ENCODE results near the gene TIMM22. TPM values are rescaled to one million over a fixed set of nuclear protein-coding genes. Genes with fewer than 3 reads are reported as not detected.

Gene TIMM22
- total and polyA plus RNA-seq, 2 of the 13 experiments (the other 11 are each of a cell fraction or from before 2014, with no cell fraction given) = 6.2 to 15.5 TPM

DNA sequence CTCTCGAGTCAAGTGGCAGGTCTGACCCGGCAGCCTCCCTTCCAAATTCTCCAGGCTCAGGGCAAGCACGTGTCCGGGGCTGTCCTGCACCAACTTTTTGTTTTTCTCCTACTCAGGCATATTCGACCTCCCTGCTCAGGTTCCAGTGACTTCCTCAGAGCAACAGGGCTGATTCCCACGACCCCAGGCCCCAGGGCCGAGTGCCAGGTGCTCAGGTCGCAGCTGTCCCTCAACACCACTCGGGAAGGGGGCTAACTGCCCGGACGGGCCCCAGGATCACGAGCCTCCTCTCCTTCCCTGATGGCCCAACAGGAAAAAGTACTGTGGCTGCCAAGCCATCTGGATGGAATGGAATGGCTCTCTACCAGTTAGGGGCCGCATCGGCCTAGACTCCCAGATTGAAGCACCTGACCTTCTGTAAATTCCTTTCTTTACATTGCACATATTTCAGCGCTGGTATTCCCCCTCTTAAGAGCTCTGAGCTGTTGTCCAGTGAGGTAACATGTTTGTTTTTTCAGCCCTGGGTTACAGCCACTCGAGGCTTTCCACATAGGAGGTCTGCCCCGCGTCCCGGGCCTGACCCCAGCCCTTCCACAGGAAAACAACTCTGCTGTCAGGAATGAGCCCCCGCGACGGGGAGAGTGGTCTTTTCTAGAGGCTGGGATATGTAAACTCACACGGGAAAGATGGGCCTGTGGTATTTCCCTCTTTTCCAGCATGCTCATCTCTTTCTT, 42.3 kb upstream of the TIMM22 start (continued):
- TF ChIP-seq JUNB (CRISPR knock-in tag; IDR thresholded peaks at IDR 0.05; ENCODE audit: borderline replicate concordance) (no peak), KDM5B (CRISPR knock-in tag; IDR thresholded peaks at IDR 0.05; ENCODE audit: borderline replicate concordance) (0 out of 2 replicates have a peak, but pooled peaks have one; percentile 46), THAP7 (CRISPR knock-in tag; IDR thresholded peaks at IDR 0.05) (no peak), NCOA2 (CRISPR knock-in tag; IDR thresholded peaks at IDR 0.05) (peak; percentile 72), SUZ12 (IDR thresholded peaks at IDR 0.05; ENCODE audit: low read depth, low read length) (no peak), ZNF34 (CRISPR knock-in tag; IDR thresholded peaks at IDR 0.05; ENCODE audit: borderline replicate concordance) (no peak), ZNF292 (CRISPR knock-in tag; IDR thresholded peaks at IDR 0.05; ENCODE audit: borderline replicate concordance, low read depth) (no peak; the same call in 1 of the 2 replicates), KMT2B (CRISPR knock-in tag; IDR thresholded peaks at IDR 0.05) (0 out of 2 replicates have a peak, but pooled peaks have one; percentile 43), TOPORS (CRISPR knock-in tag; IDR thresholded peaks at IDR 0.05) (no peak), FOXC1 (CRISPR knock-in tag; IDR thresholded peaks at IDR 0.05; ENCODE audit: borderline replicate concordance) (0 out of 2 replicates have a peak, but pooled peaks have one; percentile 43), DR1 (CRISPR knock-in tag; IDR thresholded peaks at IDR 0.05) (no peak), FOSL1 (CRISPR knock-in tag; IDR thresholded peaks at IDR 0.05; ENCODE audit: borderline replicate concordance) (no peak), ZNF280D (CRISPR knock-in tag; IDR thresholded peaks at IDR 0.05) (0 out of 2 replicates have a peak, but pooled peaks have one; percentile 31), JDP2 (CRISPR knock-in tag; IDR thresholded peaks at IDR 0.05; ENCODE audit: borderline replicate concordance) (no peak), HNF4A (CRISPR knock-in tag; IDR thresholded peaks at IDR 0.05) (0 out of 2 replicates have a peak, but pooled peaks have one; percentile 6), YEATS2 (CRISPR knock-in tag; IDR thresholded peaks at IDR 0.05; ENCODE audit: borderline replicate concordance) (peak; percentile 34; the same call in 1 of the 2 replicates), ZNF33A (CRISPR knock-in tag; IDR thresholded peaks at IDR 0.05; ENCODE audit: borderline replicate concordance) (no peak), ZNF546 (CRISPR knock-in tag; conservative IDR thresholded peaks at IDR 0.05) (no peak)
